HG03565 (cell line): ENCODE data around the gene CPS1.
A peak's percentile ranks its signal among the peaks of the same experiment; 100 is the strongest.

Source experiments
- ATAC-seq: cut with Tn5 transposase; IDR thresholded peaks from one replicate; pipeline ENCODE4 v1.9.1; 2021; ENCODE audit warnings: mild to moderate bottlenecking, moderate library complexity; ENCODE audit not compliant: unreplicated experiment

CPS1 gene

GRCh38 chr2:210546424-210547208 lies 9.8 kb upstream of the CPS1 start:
- no peak for ATAC-seq

DNA sequence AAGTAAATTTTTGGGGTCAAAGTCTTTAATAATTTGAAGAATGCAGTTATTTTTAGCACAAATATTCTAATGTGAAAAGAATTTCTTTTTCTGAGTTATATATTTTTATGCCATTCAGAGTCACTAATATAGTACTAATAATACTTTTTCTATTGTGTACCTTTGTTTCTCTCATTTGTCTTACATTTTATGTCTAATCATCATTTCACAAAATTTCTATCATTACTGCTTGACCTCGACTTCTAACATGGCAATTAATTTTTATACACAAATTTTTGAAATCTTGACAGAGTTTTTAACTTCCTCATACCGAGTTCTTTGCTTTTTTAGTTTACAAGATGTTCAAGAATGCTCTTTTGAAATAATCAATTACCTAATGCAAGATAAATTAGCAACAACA lies 8.4 kb upstream of the CPS1 start:
- ATAC-seq: no peak

GRCh38 chr2:210548878-210549384 lies 7.5 kb upstream of the CPS1 start:
- no peak for ATAC-seq

GRCh38 chr2:210551001-210551400 lies 5.4 kb upstream of the CPS1 start:
- ATAC-seq: no peak

DNA sequence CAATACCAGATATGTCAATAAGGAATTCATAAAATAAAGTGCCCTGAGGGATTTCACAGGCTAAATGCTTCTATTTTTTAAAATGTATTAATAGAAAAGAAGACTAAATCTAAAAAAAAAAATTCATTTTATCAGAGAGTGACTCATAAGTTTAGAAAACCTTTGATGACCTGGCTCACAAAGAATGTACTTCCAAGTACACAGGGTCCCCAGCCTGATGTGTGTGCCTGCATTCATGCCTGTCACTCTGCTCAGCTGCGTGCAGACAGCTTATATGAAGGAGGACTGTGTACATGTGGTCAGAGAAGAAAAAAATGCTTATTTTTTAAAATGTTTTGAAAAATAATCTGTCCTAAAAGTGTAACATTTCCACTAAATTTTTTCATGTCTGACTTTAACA lies 3.0 kb upstream of the CPS1 start:
- ATAC-seq: no peak

DNA sequence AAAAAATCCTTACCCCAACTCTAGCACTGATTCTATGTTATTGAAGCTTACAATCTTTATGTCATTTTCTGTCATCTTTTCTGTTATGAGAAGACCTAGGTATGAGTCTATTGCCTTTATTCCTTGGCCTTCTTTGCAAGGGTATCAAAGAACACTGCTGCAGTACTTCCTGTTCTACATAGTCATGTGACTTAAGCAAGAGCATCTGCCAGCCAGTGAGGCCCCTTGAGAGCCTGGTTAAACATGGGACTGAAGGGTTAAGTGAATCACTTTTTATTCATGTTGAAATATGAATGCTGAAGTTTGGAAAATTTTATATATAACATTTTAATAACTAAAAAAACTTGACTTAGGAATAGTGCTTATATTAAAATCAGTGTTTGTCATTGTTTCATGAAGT lies 844 bp upstream of the CPS1 start:
- ATAC-seq: no peak

GRCh38 chr2:210557721-210558120 lies 1.3 kb downstream of the CPS1 start:
- no peak for ATAC-seq

GRCh38 chr2:210558708-210559107 lies 2.3 kb downstream of the CPS1 start:
- no peak for ATAC-seq

DNA sequence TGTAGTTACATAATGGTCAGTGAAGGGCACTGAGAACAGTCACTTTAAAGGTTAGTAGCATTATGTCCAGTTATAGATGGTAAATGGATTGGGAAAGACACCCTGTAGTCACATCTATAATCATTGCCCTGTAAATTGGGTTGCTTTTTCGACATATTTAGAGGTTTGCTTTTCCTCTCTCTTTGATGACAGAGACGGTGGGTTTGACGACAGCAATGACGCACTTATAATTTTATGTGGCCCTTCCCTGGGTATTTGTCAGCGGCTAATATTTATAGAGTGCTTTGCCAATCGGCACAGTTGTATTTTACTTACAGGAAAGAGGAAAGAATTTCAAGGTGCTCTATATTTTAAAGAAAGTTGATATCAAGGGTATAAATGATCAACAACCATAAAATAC lies 2.8 kb downstream of the CPS1 start:
- no peak for ATAC-seq

DNA sequence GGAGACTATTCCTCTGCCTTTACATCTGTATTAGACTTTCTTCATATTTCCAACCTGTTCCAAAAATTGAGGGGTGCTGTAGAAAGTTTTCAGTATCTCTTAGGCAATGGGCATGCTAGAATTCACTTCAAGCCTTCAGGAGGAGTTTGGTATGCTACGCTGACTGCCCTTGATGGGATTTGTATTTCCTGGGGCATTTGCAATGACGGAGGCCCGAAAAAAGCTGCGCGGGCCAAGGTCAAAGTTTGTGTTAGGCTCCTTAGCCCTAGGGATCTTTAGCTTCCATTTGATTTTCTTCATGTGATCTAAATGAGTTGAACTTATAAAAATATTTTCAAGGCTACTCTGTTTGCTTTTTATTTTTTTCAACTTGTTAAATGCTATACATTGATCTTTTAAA lies 5.1 kb downstream of the CPS1 start:
- ATAC-seq: no peak

DNA sequence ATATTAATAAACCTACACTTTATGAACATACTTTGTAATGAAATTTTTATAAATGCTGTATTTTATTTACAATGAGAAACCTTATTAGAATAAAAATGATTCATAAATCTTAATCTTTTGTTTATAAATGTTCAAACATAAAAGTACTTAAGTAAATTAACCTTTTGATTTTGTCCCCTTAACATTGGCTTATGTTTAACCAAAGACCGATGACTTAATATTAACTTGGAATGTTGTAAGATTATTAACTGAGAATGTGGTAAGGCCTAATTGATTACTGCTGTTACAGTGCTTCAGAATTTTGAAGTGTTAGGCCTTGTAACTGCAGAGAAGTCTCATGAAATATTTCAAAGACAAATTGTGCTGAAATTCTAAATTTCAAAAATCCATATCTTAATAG lies 5.7 kb downstream of the CPS1 start:
- no peak for ATAC-seq

- no peak for ATAC-seq
These were observed 6.2 kb downstream of the CPS1 start for GRCh38 chr2:210562502-210563080.

- ATAC-seq: no peak
These were observed 10.9 kb downstream of the CPS1 start for GRCh38 chr2:210567279-210567678.

GRCh38 chr2:210568108-210568507 lies 11.7 kb downstream of the CPS1 start:
- ATAC-seq: no peak

GRCh38 chr2:210577263-210578071 lies 21.1 kb downstream of the CPS1 start:
- ATAC-seq: peak; percentile 93

GRCh38 chr2:210584834-210585233 lies 28.4 kb downstream of the CPS1 start:
- ATAC-seq: no peak

GRCh38 chr2:210586381-210586780 lies 30.0 kb downstream of the CPS1 start:
- no peak for ATAC-seq

DNA sequence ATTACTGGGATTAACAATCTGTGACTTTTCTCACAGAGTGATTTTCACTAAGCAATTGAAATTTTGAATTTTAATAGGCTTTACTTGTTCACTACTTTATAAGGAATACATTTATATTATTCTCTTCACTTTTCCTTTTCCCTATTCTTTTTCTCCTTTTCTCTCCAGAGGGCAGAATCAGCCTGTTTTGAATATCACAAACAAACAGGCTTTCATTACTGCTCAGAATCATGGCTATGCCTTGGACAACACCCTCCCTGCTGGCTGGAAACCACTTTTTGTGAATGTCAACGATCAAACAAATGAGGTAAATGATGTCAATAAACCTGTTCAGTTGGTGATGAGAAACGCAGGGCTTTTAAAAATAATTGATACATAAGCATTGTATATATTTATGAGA lies 35.3 kb downstream of the CPS1 start:
- ATAC-seq: no peak

GRCh38 chr2:210592726-210593125 lies 36.3 kb downstream of the CPS1 start:
- ATAC-seq: no peak

GRCh38 chr2:210593166-210593565 lies 36.8 kb downstream of the CPS1 start:
- ATAC-seq: no peak

DNA sequence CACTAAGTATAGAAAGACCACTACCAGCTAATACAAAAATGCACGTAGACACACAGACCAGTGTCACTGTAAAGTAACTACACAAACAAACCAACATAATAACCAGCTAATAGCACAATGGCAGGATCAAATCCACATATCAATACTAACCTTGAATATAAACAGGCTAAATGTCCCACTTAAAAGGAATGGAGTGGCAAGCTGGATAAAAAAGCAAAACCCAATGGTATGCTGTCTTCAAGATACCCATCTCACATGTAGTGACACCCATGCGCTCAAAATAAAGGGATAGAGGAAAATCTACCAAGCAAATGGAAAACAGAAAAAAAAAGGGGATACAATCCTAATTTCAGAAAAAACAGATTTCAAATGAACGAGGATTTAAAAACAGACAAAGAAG lies 41.8 kb downstream of the CPS1 start:
- no peak for ATAC-seq

DNA sequence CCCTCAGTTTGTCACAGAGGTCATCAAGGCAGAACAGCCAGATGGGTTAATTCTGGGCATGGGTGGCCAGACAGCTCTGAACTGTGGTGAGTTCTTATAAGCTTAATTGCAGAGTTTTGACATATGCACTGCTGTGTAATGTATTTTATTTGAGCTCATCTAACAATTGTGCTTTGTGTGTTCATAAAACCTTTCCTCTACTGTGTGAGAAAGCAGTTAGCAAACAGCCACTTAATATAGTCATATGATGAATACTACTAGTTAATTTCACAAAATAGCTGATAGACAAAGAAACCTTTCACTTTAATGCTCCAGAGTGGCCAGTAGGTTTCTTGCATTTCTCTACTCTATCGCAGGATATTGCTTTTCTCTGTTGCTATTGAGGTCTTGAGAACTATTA lies 43.1 kb downstream of the CPS1 start:
- no peak for ATAC-seq
